Measurements from ENCODE around the gene C1orf115.

The C1orf115 gene

GRCh38 chr1:220732137-220732536 is 42.0 kb downstream of the C1orf115 start:
- Histone ChIP-seq H3K4me1 (ENCODE audit: control insufficient read depth in 1 of 2, insufficient read depth in 2 of 2, low read length in 2 of 2) (peaks cover 0 to 7% of the 10 kb centered on the region in 2 experiments), H2AFZ (ENCODE audit: insufficient read depth, low read length, poor library complexity) (no peak overlapping the region), H3K79me1 (ENCODE audit: low read length) (peaks cover 5% of the 10 kb centered on the region), H3K4me3 (ENCODE audit: low read depth, low read length) (no peak overlapping the region), H2BK120ac (ENCODE audit: insufficient read depth, low read length, poor library complexity) (no peak overlapping the region), H3K4ac (ENCODE audit: low read depth, low read length) (no peak overlapping the region), H2BK12ac (ENCODE audit: low read length) (no peak overlapping the region), H3K9ac (ENCODE audit: low read length) (peak overlapping the region; percentile 61), H2AK5ac (ENCODE audit: low read length) (no peak overlapping the region), H3K14ac (ENCODE audit: low read length) (no peak overlapping the region), H3K27ac (ENCODE audit: low read depth, low read length) (no peak overlapping the region), H3K9me3 (ENCODE audit: insufficient read depth, low read depth, low read length) (peaks cover 1% of the 10 kb centered on the region), H3K79me2 (ENCODE audit: control insufficient read depth, insufficient read depth, low read length, poor library complexity) (peaks cover 3% of the 10 kb centered on the region), H4K12ac (ENCODE audit: low read depth, low read length) (no peak overlapping the region), H4K8ac (ENCODE audit: low read depth, low read length) (no peak overlapping the region), H3K36me3 (ENCODE audit: control insufficient read depth in 1 of 2, insufficient read depth in 2 of 2, low read length in 2 of 2) (no peaks in the 10 kb centered on the region), H3K4me2 (ENCODE audit: low read length) (no peak overlapping the region), H3K18ac (ENCODE audit: low read length) (no peak overlapping the region), H3K27me3 (ENCODE audit: insufficient read depth, low read length) (no peaks in the 10 kb centered on the region), H3K23ac (ENCODE audit: low read length) (no peak overlapping the region), H2BK5ac (ENCODE audit: low read depth, low read length, poor library complexity) (no peak overlapping the region), H4K91ac (ENCODE audit: low read depth, low read length) (no peak overlapping the region)
- DNase-seq = no peak
- WGBS (ENCODE audit: extremely low coverage, insufficient coverage, insufficient read length) = no CpG with 5 or more reads among the region's 3 CpGs

GRCh38 chr1:220732621-220733020 is 42.5 kb downstream of the C1orf115 start:
- H3K27me3 ChIP-seq (ENCODE audit: insufficient read depth, low read length) = no peaks in the 10 kb centered on the region
- H3K18ac ChIP-seq (ENCODE audit: low read length) = peak overlapping the region; percentile 25
- H4K12ac ChIP-seq (ENCODE audit: low read depth, low read length) = peak overlapping the region; percentile 45
- H3K14ac ChIP-seq (ENCODE audit: low read length) = no peak overlapping the region
- H3K23ac ChIP-seq (ENCODE audit: low read length) = no peak overlapping the region
- H3K4ac ChIP-seq (ENCODE audit: low read depth, low read length) = peak overlapping the region; percentile 26
- H2BK120ac ChIP-seq (ENCODE audit: insufficient read depth, low read length, poor library complexity) = no peak overlapping the region
- no peak overlapping the region for H3K4me2 ChIP-seq (ENCODE audit: low read length)
- peak overlapping the region; percentile 92 for H2AK5ac ChIP-seq (ENCODE audit: low read length)
- no peak overlapping the region for H3K4me3 ChIP-seq (ENCODE audit: low read depth, low read length)
- no peak for DNase-seq
- no peaks in the 10 kb centered on the region for H3K36me3 ChIP-seq (ENCODE audit: control insufficient read depth in 1 of 2, insufficient read depth in 2 of 2, low read length in 2 of 2)
- no peak overlapping the region for H3K9ac ChIP-seq (ENCODE audit: low read length)
- H2AFZ ChIP-seq (ENCODE audit: insufficient read depth, low read length, poor library complexity) = peak overlapping the region; percentile 79
- H4K8ac ChIP-seq (ENCODE audit: low read depth, low read length) = peak overlapping the region; percentile 83
- H3K79me2 ChIP-seq (ENCODE audit: control insufficient read depth, insufficient read depth, low read length, poor library complexity) = peaks cover 3% of the 10 kb centered on the region
- H4K91ac ChIP-seq (ENCODE audit: low read depth, low read length) = peak overlapping the region; percentile 23
- no peak overlapping the region for H2BK5ac ChIP-seq (ENCODE audit: low read depth, low read length, poor library complexity)
- peaks cover 0 to 7% of the 10 kb centered on the region in 2 experiments for H3K4me1 ChIP-seq (ENCODE audit: control insufficient read depth in 1 of 2, insufficient read depth in 2 of 2, low read length in 2 of 2)
- H3K79me1 ChIP-seq (ENCODE audit: low read length) = peaks cover 5% of the 10 kb centered on the region
- H2BK12ac ChIP-seq (ENCODE audit: low read length) = no peak overlapping the region
- H3K9me3 ChIP-seq (ENCODE audit: insufficient read depth, low read depth, low read length) = peaks cover 1% of the 10 kb centered on the region
- no CpG with 5 or more reads among the region's 7 CpGs for WGBS (ENCODE audit: extremely low coverage, insufficient coverage, insufficient read length)
- H3K27ac ChIP-seq (ENCODE audit: low read depth, low read length) = no peak overlapping the region

- H3K36me3 ChIP-seq (ENCODE audit: control insufficient read depth in 1 of 2, insufficient read depth in 2 of 2, low read length in 2 of 2) = no peaks in the 10 kb centered on the region
- no peak overlapping the region for H2BK5ac ChIP-seq (ENCODE audit: low read depth, low read length, poor library complexity)
- no peak overlapping the region for H3K14ac ChIP-seq (ENCODE audit: low read length)
- WGBS (ENCODE audit: extremely low coverage, insufficient coverage, insufficient read length) = no CpG with 5 or more reads among the region's 15 CpGs
- H3K18ac ChIP-seq (ENCODE audit: low read length) = no peak overlapping the region
- no peak overlapping the region for H2AK5ac ChIP-seq (ENCODE audit: low read length)
- H4K8ac ChIP-seq (ENCODE audit: low read depth, low read length) = no peak overlapping the region
- H2BK120ac ChIP-seq (ENCODE audit: insufficient read depth, low read length, poor library complexity) = no peak overlapping the region
- no peak overlapping the region for H2AFZ ChIP-seq (ENCODE audit: insufficient read depth, low read length, poor library complexity)
- no peak overlapping the region for H4K12ac ChIP-seq (ENCODE audit: low read depth, low read length)
- H3K27ac ChIP-seq (ENCODE audit: low read depth, low read length) = no peak overlapping the region
- no peak overlapping the region for H3K4me3 ChIP-seq (ENCODE audit: low read depth, low read length)
- H3K9me3 ChIP-seq (ENCODE audit: insufficient read depth, low read depth, low read length) = peaks cover 1% of the 10 kb centered on the region
- peaks cover 0 to 7% of the 10 kb centered on the region in 2 experiments for H3K4me1 ChIP-seq (ENCODE audit: control insufficient read depth in 1 of 2, insufficient read depth in 2 of 2, low read length in 2 of 2)
- peaks cover 5% of the 10 kb centered on the region for H3K79me1 ChIP-seq (ENCODE audit: low read length)
- H4K91ac ChIP-seq (ENCODE audit: low read depth, low read length) = no peak overlapping the region
- no peak overlapping the region for H3K23ac ChIP-seq (ENCODE audit: low read length)
- H3K4ac ChIP-seq (ENCODE audit: low read depth, low read length) = no peak overlapping the region
- H3K9ac ChIP-seq (ENCODE audit: low read length) = no peak overlapping the region
- no peak overlapping the region for H2BK12ac ChIP-seq (ENCODE audit: low read length)
- DNase-seq = peak; percentile 72 to 91
- H3K4me2 ChIP-seq (ENCODE audit: low read length) = no peak overlapping the region
- H3K27me3 ChIP-seq (ENCODE audit: insufficient read depth, low read length) = no peaks in the 10 kb centered on the region
- peaks cover 3% of the 10 kb centered on the region for H3K79me2 ChIP-seq (ENCODE audit: control insufficient read depth, insufficient read depth, low read length, poor library complexity)
These were observed 43.0 kb downstream of the C1orf115 start for GRCh38 chr1:220733086-220733601.

GRCh38 chr1:220734571-220735326 is 44.6 kb downstream of the C1orf115 start:
- H2BK5ac ChIP-seq (ENCODE audit: low read depth, low read length, poor library complexity) = peak overlapping the region; percentile 61
- peak overlapping the region; percentile 61 for H3K14ac ChIP-seq (ENCODE audit: low read length)
- H3K4me1 ChIP-seq (ENCODE audit: control insufficient read depth in 1 of 2, insufficient read depth in 2 of 2, low read length in 2 of 2) = peaks cover 0 to 7% of the 10 kb centered on the region in 2 experiments
- peak overlapping the region; percentile 29 for H4K8ac ChIP-seq (ENCODE audit: low read depth, low read length)
- peak overlapping the region; percentile 96 for H2BK12ac ChIP-seq (ENCODE audit: low read length)
- no CpG with 5 or more reads among the region's 11 CpGs for WGBS (ENCODE audit: extremely low coverage, insufficient coverage, insufficient read length)
- no peak overlapping the region for H4K12ac ChIP-seq (ENCODE audit: low read depth, low read length)
- H3K4ac ChIP-seq (ENCODE audit: low read depth, low read length) = peak overlapping the region; percentile 76
- H3K4me3 ChIP-seq (ENCODE audit: low read depth, low read length) = no peak overlapping the region
- peak; percentile 44 to 79 for DNase-seq
- H3K9ac ChIP-seq (ENCODE audit: low read length) = no peak overlapping the region
- no peak overlapping the region for H2AFZ ChIP-seq (ENCODE audit: insufficient read depth, low read length, poor library complexity)
- H3K36me3 ChIP-seq (ENCODE audit: control insufficient read depth in 1 of 2, insufficient read depth in 2 of 2, low read length in 2 of 2) = no peaks in the 10 kb centered on the region
- no peak overlapping the region for H2AK5ac ChIP-seq (ENCODE audit: low read length)
- peaks cover 5% of the 10 kb centered on the region for H3K79me1 ChIP-seq (ENCODE audit: low read length)
- no peak overlapping the region for H3K23ac ChIP-seq (ENCODE audit: low read length)
- H3K9me3 ChIP-seq (ENCODE audit: insufficient read depth, low read depth, low read length) = peaks cover 1% of the 10 kb centered on the region
- peak overlapping the region; percentile 85 for H4K91ac ChIP-seq (ENCODE audit: low read depth, low read length)
- peak overlapping the region; percentile 8 for H3K4me2 ChIP-seq (ENCODE audit: low read length)
- H2BK120ac ChIP-seq (ENCODE audit: insufficient read depth, low read length, poor library complexity) = peak overlapping the region; percentile 63
- no peaks in the 10 kb centered on the region for H3K27me3 ChIP-seq (ENCODE audit: insufficient read depth, low read length)
- H3K18ac ChIP-seq (ENCODE audit: low read length) = peak overlapping the region; percentile 84
- H3K79me2 ChIP-seq (ENCODE audit: control insufficient read depth, insufficient read depth, low read length, poor library complexity) = peaks cover 3% of the 10 kb centered on the region
- no peak overlapping the region for H3K27ac ChIP-seq (ENCODE audit: low read depth, low read length)

All from trophoblast cell (in vitro differentiated cells and primary cell).